Activated gamma-delta T cell (primary cell): ENCODE measurements around the gene CBX7.

Experiments used
- DNase-seq: peaks from one replicate; lab custom pipeline; 2025; lab: John Stamatoyannopoulos, UW

Gene CBX7

DNA sequence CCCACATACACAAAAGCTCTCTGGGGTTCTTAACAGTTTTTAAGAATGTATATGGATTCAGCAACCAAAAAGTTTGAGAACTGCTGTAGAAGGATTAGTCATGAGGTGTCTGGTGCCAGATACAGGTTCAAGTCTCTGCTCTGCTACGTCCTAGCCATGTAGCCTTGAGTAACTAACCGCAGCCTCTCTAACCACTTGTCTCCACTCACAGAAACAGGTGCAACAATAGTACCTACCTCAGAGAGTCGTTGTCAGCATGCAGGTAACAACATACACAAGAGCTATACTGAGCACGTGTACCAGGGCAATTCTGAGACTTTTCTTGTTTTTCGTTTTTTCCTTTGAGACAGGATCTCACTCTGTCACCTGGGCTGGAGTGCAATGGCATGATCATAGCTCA is 26.9 kb downstream of the CBX7 start:
- no peak for DNase-seq

DNA sequence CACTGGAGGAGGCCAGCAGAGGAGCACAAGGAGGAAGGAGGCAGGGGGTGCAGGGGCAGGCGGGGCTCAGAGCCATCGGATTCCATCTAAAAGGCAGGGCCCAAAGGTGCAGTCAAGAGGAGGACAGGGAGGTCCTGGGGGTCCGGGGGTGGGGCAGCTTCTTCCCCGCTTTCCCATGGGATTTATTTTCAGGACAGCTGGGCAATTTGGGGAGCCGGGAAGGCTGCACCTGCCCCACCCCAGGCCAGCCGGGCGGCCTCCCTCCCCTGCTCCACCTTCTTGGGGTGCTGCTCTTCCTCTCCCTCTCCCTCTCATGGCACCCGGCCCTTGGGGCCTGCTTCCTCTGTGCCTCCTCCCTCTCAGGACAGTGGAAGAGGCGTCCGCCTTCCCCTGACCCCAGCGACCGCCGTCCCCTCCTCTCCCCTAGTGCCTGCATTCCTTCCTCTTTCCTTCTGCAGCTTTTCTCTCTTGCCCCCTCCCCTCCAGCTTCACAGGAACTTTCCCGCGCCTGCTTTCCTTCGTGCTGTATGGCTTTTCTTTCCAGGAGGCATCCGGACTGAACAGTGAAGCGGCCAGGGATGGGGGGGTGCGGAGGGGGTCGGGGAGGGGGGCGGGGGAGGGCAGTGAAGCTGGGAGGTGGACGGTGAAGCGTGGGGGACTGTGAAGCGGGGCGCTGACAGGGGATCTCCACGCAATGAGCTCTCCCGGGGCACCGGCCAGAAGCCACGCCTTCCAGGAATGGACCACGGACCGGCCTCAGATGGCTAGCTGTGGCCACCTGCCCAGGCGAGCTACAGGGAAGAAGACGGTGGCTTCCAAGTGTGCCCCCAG is 28.5 kb downstream of the CBX7 start:
- no peak for DNase-seq

DNA sequence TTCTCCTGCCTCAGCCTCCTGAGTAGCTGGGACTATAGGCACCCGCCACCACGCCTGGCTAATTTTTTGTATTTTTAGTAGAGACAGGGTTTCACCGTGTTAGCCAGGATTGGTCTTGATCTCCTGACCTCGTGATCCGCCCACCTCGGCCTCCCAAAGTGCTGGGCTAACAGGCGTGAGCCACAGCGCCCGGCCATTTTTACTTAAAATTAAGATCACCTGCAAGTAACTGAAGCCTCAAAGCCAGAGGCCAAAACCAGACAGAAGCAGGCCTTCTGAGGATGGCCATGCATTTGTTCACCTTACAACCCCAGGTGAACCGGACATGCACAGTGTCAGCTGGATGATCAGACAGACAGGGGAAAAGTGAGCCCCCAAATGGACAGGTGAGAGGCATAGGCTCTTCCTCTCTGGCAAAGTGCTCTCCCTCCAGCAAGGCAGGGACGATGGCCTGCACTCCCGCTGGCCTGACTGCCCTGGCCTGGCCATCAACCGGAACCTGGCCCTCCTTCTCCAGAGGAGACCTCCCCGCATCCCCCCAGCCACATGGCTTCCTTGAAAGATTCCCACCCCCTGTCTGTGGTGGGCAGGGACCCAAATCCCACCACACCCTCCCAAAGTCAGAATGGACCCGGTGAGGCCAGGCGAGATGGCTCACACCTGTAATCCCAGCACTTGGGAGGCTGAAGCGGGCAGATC is 29.6 kb downstream of the CBX7 start:
- no peak for DNase-seq

DNA sequence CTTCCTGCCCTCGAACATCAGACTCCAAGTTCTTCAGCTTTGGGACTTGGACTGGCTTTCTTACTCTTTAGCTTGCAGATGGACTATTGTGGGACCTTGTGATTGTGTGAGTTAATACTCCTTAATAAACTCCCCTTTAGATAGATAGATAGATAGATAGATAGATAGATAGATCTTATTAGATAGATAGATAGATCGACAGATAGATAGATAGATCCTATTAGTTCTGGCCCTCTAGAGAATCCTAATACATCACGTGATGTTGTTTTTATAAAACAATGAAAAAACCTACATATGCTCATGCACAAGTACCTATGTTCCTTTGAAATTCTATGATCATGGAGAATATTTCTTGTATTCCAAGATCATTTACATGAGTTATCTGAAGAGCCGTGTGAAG is 31.5 kb downstream of the CBX7 start:
- no peak for DNase-seq

DNA sequence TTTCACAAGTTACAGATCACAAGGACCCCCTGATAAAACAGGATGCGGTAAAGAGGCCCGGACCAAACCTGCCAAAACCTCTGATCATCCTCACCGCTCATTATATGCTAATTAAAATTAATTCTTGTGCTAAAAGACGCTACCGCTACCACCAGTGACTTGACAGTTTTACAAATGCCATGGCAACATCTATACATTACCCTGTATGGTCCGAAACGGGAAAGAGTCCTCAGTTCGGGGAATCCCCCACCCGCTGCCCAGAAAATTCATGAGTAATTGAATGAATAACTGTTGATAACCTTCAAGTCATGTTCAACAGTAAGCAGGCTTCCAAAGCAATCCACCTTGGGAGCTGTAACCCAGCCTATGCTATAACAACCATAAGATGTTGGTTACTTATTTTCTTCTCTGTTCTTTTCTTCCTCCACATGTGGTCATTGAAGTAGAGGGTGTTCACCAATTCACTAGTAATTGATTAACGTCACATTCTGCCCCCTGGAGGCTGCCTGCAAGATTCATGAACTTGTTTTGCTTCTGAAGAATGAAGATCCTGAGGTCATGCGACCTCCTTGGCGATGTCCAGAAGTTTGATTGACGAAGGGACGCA is 34.8 kb downstream of the CBX7 start:
- DNase-seq = no peak

DNA sequence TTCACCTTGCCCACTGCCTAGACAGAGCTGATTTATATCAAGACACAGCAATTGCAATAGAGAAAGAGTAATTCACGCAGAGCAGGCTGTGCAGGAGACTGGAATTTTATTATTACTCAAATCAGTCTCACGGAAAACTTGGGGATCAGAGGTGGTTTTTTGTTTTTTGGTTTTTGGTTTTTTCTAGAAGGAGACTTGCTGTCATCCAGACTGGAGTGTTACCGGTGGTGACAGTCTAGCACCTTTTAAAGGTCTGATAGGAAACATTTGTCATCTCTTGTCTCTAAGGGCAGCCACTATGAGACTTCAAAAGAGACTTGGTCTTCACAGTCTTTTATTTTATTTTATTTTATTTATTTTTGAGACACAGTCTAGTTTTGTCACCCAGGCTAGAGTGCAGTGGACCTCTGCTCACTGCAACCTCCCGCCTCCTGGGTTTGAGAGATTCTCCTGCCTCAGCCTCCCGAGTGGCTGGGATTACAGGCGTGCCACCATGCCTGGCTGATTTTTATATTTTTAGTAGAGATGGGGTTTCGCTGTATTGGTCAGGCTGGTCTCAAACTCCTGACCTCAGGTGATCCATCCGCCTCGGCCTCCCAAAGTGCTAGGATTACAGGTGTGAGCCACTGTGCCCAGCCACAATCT is 36.4 kb downstream of the CBX7 start:
- DNase-seq = no peak

DNA sequence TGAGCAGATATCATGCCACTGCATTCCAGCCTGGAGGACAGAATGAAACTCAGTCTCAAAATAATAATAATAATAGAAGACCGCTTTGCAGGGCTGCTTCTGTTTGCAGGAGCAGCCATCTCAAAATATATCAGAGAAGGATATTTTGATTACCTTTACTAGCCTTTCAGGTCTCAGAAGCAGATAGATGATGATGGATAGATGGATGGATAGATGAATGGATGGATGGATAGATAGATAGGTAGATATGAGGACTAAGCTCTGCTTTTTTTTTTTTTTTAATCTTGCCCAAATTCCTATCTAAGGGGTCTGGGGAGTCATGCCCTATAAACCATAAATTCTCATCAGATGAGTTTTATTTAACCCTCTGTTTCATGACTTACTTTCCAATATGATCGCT is 36.9 kb downstream of the CBX7 start:
- no peak for DNase-seq

DNA sequence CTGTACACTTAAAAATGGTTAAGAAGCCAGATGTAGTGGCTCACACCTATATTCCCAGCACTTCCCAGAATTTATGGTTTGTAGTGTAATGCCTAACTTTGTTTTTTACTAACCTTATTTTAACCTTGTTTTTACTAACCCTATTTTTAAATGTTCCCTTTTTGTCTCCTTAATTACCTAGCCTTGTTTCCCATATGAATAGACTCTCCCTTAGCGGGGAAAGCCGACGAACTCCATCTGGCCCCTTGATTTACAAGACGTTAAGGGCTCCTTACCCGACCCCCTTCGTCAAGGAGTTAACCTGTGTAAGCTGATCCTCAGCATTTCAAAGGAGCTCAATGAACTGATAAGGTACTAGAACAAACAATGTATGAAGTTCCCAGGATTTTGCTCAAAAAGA is 38.4 kb downstream of the CBX7 start:
- no peak for DNase-seq

DNA sequence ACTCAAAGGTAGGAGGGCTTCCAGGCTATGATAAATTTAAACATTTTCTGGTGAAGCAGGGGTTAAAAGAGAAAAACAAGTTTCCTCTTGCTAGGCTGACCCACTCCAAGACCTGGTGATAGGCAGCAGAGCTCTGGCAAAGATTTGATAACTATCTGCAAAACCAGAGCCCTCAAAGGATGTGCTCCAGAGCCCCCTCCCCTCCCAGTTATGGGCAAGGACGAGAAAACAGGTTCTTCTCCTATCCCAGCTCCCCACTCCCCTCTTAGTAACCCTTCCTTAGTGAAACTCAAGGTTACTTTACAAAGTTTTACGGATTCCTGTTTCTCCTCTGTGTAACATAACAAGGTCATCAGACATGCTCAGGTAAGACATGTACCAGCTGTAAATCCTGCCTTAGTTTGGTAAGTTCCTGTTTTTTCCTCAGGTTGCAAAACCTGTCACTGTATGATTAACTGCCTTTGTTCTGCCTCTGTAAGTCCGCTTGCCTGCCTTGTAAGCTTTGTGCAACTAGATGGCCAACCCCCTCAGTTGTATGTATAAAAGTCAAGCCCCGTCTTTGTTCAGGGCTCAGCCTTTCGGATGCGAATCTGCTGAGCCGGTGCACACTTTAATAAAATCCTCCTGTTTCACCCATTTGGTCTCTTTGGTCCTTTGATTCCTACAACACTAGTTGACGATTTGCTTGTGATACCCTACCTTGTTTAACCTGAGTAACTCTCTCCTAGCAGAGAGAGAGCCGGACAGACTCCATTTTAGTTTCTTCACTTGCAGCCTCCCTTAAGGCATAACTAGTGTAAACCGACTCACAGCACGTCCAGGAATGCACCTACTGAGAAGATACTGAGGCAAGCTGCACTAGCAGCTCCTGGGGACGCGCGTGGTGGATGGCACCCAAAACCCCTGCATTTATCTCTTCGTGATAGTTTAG is 41.6 kb downstream of the CBX7 start:
- no peak for DNase-seq

DNA sequence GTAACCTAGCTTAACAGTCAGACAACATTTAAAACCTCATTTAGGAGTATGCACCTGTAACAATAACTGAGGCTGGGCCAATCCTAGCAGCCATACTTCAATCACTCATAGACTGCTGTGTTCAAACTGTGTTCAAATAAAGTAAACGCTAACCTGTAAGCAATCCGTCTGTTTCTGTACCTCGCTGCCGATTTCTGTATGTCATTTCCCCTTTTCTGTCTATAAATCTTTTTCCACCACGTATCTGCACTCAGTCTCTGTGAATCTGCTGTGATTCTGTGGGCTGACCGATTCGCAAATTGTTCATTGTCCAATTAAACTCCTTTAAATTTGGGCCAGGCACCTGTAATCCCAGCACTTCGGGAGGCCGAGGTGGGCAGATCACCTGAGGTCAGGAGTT is 43.1 kb downstream of the CBX7 start:
- no peak for DNase-seq

DNA sequence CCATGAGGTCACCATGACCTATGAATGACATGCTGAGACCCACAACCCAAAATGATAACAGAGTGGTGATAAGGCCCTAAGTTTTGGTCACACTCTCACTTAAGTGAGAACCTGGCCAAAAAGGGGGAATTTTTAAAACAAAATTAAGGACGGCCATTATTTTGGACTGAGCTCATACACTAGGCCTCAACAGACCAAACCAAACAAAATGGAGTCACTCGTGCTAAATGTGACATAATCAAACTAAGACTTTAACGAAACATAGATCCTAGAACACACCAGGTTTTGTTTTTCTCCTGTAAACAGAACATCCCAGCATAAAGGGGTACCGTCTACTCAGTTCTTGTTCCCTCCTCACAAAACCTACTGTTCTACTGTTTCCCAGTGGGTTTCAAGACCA is 44.0 kb downstream of the CBX7 start:
- DNase-seq = no peak

DNA sequence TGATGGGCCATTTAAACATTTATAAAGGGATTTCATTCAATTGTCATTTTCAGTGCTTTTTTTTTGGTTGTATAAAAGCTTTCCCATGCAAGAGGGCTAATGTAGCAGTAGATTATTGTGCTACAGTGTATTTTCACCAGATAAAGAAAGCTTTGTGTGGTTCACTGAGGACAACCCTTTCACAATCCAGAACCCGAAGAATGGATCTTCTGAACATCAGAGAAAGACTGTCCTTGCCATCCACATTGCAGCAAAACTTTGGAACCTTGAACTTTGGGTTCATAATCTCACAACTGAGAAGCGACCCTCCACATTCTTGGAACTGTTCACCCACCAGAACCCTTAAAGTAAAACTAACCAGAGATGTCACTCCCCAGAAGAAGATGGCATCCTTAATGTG is 46.2 kb downstream of the CBX7 start:
- DNase-seq = no peak

DNA sequence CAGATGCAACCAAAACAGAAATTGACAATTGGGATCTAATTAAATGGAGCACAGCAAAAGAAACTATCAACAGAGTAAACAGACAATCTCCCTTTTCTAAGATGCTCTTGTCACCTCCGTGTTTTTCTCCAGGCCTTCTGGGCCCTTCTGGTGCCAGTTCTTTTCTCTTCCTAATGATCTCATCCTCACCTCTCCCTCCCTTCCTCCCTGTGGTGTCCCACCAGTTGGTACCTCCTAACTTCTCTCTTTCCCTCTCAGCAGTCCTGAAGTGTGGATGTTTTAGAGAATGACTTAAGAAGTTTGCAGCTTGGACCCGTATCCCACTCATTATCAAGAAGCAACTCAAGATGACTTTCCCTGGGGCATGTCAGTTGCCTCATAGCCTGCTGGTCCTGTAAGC is 49.0 kb downstream of the CBX7 start:
- DNase-seq = no peak

DNA sequence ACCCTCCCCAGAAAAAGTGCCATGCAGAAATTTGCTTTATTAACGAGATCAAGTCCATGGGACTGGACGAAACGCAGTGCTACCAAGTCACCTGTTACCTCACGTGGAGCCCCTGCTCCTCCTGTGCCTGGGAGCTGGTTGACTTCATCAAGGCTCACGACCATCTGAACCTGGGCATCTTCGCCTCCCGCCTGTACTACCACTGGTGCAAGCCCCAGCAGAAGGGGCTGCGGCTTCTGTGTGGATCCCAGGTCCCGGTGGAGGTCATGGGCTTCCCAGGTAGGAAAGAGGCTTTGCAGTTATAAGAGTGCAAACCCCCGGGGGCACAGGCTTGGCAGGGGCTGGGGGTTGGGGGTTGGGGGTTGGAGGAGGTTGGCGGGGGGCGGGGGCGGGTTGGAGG is 51.3 kb downstream of the CBX7 start:
- no peak for DNase-seq

DNA sequence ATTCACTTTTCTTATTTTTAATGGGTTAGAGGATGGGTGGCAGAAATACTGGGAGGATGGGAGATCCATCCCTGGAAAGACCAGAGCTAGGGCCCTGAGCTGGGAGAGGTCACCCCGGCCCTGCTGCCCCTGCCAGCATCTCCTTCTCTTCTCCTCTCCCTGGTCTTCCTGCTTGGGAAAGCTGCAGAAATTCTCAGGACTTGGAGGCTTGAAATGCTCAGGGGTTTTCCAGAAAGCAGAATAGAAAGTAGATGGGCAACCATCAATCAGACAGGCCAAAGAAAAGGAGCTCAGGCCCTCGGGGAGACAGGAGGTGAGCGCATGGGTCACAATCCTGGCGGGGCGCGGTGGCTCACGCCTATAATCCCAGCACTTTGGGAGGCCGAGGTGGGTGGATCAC is 53.9 kb downstream of the CBX7 start:
- DNase-seq = no peak

DNA sequence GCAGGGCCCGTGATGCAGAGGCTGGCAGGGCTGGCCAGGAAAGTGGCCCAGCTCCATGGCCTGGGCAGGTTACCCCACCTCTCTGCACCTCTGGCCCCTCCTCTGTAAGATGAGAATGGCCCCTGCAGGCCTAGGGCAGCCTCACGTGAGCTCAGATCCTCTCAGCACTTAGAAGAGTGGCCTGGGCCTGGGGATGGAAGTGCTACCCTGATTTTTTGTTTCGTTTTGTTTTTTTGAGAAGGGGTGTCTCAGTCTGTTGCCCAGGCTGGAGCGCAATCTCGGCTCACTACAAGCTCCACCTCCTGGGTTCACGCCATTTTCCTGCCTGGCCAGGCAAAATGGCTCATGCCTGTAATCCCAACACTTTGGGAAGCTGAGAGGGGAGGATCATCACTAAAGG is 54.5 kb downstream of the CBX7 start:
- DNase-seq = no peak

DNA sequence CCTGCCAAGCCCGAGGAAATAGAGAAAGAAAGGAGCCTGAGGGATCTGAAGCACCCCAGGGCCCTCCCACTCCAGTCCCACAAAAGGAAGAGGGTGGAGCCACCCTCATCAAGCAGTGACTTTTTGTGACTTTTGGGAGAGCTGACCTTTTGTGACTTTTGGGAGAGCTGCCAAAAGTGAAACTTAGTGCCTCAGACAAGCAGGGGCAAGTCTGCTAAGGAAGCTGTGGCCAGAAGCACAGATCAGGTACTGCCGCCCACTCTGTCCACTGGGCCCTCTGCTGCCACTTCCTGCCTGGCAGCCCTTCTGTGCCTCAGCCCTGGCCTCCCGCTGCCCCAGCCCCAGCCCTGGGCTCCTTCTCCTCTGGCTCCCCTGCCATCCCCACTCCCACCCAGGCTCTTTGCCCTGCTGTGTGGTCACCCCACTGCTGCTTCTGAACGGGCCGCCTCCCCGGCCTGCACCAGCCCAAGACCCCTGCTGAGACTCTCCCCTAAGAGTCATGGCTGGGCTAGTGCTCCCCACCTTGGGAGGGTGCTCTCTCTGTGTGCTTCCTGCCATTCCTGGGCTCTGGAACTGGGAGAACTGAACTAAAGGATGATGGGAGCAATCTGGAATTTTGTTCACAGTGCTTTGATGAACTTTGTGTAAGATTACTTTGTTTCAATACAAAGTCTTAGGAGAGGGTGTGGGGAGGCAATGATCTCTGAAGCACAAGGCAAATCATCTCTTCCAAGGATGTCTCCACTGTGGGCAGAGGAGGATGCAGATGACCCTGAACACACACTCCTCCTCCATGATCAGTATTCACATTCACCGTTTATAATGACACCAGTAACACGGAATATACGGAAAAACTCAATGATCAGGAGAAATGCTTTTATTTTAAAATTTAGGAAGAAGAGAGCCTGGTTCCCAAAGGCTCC is 55.1 kb downstream of the CBX7 start, which contains the start of gene APOBEC3H:
Gene APOBEC3H, plus strand, starts transcription at position 147 of the 923 bp plus-strand sequence. CDS start 3,035 bp downstream, outside the sequence.
- DNase-seq = no peak

DNA sequence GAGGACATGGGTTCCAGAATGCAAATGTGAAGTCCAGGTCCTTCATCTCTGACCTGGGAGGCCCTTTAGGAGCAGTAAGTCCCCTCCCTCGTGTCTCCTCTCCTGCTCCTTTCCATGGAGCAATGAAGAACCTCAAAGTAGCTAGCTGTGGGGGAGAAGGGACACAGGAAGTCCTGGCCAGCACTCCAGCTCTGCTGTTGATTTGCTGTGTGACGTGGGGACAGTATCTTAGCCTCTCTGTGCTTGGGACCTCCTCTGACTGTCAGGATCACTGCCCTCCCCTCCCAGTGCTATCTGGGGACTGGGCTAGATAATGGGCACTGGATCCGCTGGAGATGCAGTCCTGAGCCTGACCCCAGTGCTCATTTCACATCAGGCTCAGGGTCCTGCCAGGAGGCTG is 56.5 kb downstream of the CBX7 start:
- DNase-seq = no peak

DNA sequence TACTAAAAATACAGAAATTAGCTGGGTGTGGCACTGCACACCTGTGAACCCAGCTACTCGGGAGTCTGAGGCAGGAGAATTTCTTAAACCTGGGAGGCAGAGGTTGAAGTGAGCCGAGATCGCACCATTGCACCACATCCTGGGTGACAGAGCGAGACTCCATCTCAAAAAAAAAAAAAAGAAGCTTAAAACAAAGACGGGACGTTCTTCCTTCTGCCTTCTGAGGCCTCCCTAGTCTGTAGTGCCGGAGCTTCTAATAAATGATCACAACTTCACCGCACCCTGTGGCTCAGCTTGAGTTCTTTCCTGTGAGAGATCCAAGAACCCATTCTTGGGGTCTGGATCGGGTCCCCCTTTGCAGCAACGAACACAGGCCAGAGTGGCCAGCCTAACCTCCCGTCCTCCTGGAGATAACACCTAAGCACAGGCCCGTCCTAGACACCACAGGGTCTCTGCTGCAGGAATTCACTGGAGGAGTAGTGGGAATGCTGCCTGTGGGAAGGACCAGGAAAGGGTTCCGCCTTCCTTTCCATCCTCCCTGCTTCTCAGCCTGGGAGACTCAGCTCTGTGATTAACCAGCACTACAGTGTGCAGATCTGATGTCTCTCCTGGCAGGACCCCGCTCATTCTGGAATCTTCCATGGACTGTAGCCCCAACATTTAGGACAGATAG is 57.6 kb downstream of the CBX7 start:
- DNase-seq = no peak
